ENCODE results near the gene KLHL17.

KLHL17 gene

DNA sequence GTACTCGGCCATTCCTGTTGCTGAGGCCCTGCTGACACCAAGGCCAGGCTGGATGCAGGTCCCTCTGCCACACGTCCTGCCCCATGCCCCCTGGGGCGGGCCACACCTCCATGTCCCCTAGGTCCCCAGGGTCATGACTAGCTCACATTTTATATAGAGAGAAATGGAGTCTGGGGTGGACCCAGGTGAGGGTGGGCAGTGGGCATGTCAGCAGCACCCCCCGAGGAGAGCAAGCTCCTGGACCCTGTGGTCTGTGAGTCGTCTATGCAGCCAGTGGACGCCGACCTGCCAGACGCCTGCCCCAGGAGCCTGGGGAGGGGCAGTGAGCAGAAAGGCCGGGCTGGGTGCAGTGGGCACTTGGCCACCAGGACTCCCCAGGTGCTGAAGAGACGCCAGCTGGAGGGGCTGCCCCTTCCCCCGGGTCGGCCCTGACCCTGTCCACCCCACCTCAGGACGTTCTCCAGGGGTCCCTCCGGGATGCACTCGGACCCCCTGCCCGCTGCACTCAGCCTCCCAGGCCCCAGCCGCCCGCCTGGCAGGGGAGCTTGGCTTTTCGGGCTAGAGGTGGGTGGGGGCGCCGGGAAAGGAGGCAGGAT lies 20.8 kb upstream of the KLHL17 start:
- TF ChIP-seq, protein P1, sequence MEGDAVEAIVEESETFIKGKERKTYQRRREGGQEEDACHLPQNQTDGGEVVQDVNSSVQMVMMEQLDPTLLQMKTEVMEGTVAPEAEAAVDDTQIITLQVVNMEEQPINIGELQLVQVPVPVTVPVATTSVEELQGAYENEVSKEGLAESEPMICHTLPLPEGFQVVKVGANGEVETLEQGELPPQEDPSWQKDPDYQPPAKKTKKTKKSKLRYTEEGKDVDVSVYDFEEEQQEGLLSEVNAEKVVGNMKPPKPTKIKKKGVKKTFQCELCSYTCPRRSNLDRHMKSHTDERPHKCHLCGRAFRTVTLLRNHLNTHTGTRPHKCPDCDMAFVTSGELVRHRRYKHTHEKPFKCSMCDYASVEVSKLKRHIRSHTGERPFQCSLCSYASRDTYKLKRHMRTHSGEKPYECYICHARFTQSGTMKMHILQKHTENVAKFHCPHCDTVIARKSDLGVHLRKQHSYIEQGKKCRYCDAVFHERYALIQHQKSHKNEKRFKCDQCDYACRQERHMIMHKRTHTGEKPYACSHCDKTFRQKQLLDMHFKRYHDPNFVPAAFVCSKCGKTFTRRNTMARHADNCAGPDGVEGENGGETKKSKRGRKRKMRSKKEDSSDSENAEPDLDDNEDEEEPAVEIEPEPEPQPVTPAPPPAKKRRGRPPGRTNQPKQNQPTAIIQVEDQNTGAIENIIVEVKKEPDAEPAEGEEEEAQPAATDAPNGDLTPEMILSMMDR (IDR thresholded peaks at IDR 0.05; ENCODE audit: low read depth, low read length), result no peak

DNA sequence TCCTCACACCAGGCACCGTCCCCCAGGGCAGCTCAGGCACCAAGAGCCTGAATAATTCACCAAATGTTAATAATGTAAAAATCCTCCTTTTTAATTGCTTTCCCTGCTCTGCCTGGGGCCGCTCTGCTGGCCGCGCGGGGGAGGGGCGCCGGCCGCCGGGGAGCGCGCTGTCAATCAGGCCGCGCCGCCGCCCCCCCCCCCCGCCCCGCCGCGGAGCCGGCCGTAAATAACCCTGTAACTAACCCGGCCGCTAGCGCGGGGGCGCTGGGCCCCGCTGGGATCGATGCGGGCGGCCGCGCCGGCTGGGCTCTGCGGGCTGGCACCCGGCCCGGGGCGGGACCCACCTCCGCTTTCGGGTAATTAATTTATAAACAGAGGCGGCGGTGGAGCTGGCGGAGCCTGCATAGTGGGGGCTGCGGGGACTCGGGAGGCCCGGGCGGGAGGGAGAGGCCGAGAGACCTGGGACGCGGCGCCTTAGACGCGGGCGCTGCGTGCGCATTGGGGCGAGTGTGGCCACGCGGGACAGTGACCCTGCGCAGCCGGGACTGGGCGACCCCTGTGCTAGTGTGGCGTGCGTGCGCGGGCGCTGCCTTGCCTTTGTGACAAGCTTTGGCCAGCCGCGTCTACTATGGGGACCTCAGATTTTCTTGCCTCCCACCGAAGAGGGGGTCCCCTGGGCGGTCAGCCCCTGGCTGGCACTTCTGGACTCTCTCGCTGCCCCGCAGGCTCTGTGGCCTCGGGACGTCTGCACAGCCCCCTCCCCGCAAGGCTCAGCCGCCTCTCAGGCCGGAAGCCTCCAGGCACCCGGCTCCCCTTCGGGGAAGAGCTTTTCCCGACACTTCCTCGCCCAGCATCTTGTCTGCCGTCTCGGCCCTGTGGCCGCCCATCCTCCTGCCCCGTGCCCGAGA lies 20.0 kb upstream of the KLHL17 start:
- TF ChIP-seq, protein P1 (IDR thresholded peaks at IDR 0.05; ENCODE audit: low read depth, low read length), result no peak
- peak; percentile 47 for DNase-seq (ENCODE audit: extremely low read depth, low read depth)

More for the DNA sequence above, 20.8 kb upstream of the KLHL17 start:
- no peak for DNase-seq (ENCODE audit: extremely low read depth, low read depth)

DNA sequence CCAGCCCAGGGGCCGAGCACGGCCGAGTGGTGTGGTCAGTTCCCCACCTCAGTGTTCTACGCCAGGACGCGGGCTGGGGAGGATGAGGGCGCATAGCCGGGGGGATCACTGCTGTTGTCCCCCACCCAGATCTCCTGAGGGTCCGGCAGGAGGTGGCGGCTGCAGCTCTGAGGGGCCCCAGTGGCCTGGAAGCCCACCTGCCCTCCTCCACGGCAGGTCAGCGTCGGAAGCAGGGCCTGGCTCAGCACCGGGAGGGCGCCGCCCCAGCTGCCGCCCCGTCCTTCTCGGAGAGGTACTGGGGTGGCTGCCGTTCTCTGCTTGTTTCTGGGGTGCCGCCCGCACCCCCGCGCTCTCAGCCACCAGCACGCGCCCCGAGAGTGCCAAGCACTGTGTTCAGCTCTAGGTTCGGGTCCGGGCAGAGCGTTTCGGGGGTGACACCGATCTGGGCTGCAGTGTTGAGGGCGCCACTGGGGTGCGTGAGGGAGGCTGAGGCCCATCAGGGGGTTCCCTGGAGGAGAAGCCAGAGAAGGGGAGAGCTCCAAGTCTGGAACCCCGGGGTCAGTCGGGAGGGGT lies 19.3 kb upstream of the KLHL17 start:
- no peak for DNase-seq (ENCODE audit: extremely low read depth, low read depth)
- TF ChIP-seq, protein P1 (IDR thresholded peaks at IDR 0.05; ENCODE audit: low read depth, low read length), result no peak

DNA sequence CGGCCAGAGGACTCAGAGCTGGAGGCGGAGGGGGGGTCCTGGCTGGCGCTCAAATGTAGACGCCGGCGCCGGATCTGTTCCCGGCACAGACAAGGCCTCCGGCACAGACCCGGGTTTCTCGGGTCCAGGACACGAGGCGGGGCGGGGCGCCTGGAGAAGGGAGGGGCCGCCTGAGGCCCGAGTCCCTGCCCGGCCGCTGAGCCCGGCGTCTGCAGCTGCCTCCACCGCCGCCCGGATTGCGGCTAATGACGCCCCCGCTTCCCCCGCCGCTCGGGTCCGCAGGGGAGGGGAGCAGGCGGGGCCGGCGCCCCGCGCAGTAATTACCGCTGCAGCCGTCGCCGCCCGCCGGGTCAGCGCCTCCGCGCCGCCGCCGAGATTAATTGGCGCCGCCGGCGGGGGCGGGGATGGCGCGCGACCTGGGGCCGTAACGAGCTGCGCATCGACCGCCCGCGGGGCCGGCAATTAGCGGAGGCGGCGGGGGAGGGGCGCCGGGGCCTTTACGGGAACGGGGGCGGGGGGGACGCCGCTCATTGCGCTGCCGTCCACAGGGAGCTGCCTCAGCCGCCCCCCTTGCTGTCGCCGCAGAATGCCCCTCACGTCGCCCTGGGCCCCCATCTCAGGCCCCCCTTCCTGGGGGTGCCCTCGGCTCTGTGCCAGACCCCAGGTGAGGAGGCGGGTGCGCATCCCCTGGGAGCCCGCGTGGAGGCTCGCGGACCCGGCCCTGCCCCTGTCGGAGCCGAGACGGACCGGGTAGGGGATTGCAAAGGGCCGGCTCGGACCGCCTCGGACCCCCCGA lies 18.6 kb upstream of the KLHL17 start:
- peak; percentile 29 for DNase-seq (ENCODE audit: extremely low read depth, low read depth)

DNA sequence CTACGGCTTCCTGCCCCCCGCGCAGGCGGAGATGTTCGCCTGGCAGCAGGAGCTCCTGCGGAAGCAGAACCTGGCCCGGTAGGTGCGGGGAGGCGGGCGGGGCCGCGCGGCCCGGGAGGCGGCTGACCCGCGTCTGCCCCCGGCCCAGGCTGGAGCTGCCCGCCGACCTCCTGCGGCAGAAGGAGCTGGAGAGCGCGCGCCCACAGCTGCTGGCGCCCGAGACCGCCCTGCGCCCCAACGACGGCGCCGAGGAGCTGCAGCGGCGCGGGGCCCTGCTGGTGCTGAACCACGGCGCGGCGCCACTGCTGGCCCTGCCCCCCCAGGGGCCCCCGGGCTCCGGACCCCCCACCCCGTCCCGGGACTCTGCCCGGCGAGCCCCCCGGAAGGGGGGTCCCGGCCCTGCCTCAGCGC lies 18.0 kb upstream of the KLHL17 start:
- DNase-seq (ENCODE audit: extremely low read depth, low read depth), result no peak
- TF ChIP-seq, protein P1 (IDR thresholded peaks at IDR 0.05; ENCODE audit: low read depth, low read length), result no peak

More for the DNA sequence above, 18.6 kb upstream of the KLHL17 start:
- TF ChIP-seq, protein P1 (IDR thresholded peaks at IDR 0.05; ENCODE audit: low read depth, low read length), result no peak

DNA sequence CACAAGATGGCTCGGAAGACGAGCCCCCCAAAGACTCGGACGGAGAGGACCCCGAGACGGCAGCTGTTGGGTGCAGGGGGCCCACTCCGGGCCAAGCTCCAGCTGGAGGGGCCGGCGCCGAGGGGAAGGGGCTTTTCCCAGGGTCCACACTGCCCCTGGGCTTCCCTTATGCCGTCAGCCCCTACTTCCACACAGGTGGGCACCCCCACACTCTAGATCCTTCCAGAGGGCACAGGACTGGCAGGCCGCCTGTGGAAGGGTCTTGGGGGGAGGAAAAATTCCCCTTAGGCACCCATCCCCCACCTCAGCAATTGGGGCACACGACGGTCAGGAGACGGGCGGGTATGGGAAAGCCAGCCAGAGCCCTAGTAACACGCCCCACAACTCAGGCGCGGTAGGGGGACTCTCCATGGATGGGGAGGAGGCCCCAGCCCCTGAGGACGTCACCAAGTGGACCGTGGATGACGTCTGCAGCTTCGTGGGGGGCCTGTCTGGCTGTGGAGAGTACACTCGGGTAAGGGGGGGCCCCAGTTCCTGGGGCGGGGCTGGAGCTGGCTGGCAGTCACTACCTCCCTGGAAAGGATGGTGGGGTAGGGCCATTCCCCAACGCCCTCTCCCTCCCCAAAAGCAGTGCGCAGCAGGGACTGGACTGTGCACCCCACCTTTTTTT lies 17.4 kb upstream of the KLHL17 start:
- TF ChIP-seq, protein P1 (IDR thresholded peaks at IDR 0.05; ENCODE audit: low read depth, low read length), result no peak
- no peak for DNase-seq (ENCODE audit: extremely low read depth, low read depth)
